HepG2 (cell line): Measurements from ENCODE around the gene ZFP42. TPM values are rescaled to one million over a fixed set of nuclear protein-coding genes. Genes with fewer than 3 reads are reported as not detected.

ENCODE experiments used
- ATAC-seq: fragments of 200-7000 bp; cut with Tn5 transposase; 3 replicates; pipeline ENCODE4 v1.9.1; 2020; ENCODE audit warnings: mild to moderate bottlenecking, moderate library complexity
- BruUV-seq: library from RNA; stranded (reverse); fragments of 400-500 nt; replicated peaks from 2 replicates; lab custom pipeline; 2021; lab: Mats Ljungman, UMichigan
- CTCF ChIA-PET: fragments of 300-600 bp; formaldehyde crosslinking; extraction: SDS; loops from one replicate; lab custom pipeline; 2021; ENCODE audit warnings: low total read pairs, inconsistent platforms, low intra/inter-chr PET ratio; lab: Yijun Ruan, JAX
- POLR2A ChIA-PET: fragments of 350-600 bp; sonication (Branson Sonifier 250); formaldehyde crosslinking; loops from one replicate; lab custom pipeline; 2020; ENCODE audit warnings: antibody characterized with exemption, inconsistent platforms; lab: Yijun Ruan, JAX
- DNase-seq: peaks from one replicate; pipeline ENCODE4 v3.0.0-alpha.2; 2015; ENCODE audit warnings: low spot score
- FAIRE-seq: peaks from 3 replicates; lab custom pipeline; 2011; peaks lifted over from hg19 to GRCh38; lab: Jason Lieb, UNC
- H2AFZ ChIP-seq: one replicate; pipeline ENCODE4 v1.6.1; 2011; ENCODE audit warnings: low read length, inconsistent platforms
- H3K27ac ChIP-seq: fragments of 300-600 bp; 3 replicates; pipeline ENCODE4 v1.8.0; 2011; ENCODE audit warnings: mixed run types, mild to moderate bottlenecking, mixed read lengths, low read length, inconsistent platforms; ENCODE audit not compliant: insufficient read depth; ENCODE audit errors: extremely low read length
- H3K27me3 ChIP-seq, 2 experiments: fragments of 200-600 bp in 1 of 2; 2 replicates in 1 of 2; 3 replicates in 1 of 2; pipeline versions ENCODE4 v1.6.0 to v1.8.0; 2011; ENCODE audit warnings: low read length in 2 of 2, mild to moderate bottlenecking in 2 of 2, moderate library complexity in 2 of 2, inconsistent platforms in 1 of 2; ENCODE audit not compliant: insufficient read depth in 2 of 2, control insufficient read depth in 1 of 2
- H3K36me3 ChIP-seq, 2 experiments: fragments of 200-600 bp in 1 of 2; replicated peaks in 1 of 2; 2 replicates in 1 of 2; 3 replicates in 1 of 2; pipeline versions ENCODE4 v1.5.1 to v1.8.0; 2011; ENCODE audit warnings: low read length in 2 of 2, inconsistent platforms in 1 of 2; ENCODE audit not compliant: insufficient read depth in 2 of 2, control insufficient read depth in 1 of 2
- H3K4me1 ChIP-seq: 2 replicates; pipeline ENCODE4 v1.5.1; 2012; ENCODE audit warnings: low read length, inconsistent platforms; ENCODE audit not compliant: insufficient read depth
- H3K4me2 ChIP-seq: 2 replicates; pipeline ENCODE4 v1.6.0; 2011; ENCODE audit warnings: low read depth, low read length, inconsistent platforms
- H3K4me3 ChIP-seq, 3 experiments: fragments of 200-600 bp in 1 of 3; sonication (generic), shearing (Covaris generic) in 1 of 3; replicated peaks in 1 of 3; 2 replicates each; pipeline ENCODE4 v1.5.1; 2011 to 2016; ENCODE audit warnings: low read length in 3 of 3, inconsistent platforms in 2 of 3, low read depth in 2 of 3, mild to moderate bottlenecking in 2 of 3, control low read depth in 1 of 3, mixed read lengths in 1 of 3; ENCODE audit not compliant: insufficient read depth in 1 of 3
- H3K79me2 ChIP-seq: one replicate; pipeline ENCODE4 v1.6.1; 2011; ENCODE audit warnings: low read length, inconsistent platforms; ENCODE audit not compliant: insufficient read depth
- H3K9ac ChIP-seq: 2 replicates; pipeline ENCODE4 v1.6.0; 2011; ENCODE audit warnings: mild to moderate bottlenecking, low read depth, low read length, inconsistent platforms; ENCODE audit not compliant: insufficient read depth
- H3K9me3 ChIP-seq: 2 replicates; pipeline ENCODE4 v1.5.1; 2012; ENCODE audit warnings: mild to moderate bottlenecking, low read length
- H4K20me1 ChIP-seq: 2 replicates; pipeline ENCODE4 v1.6.0; 2011; ENCODE audit warnings: inconsistent platforms, mild to moderate bottlenecking, low read length, moderate library complexity; ENCODE audit not compliant: insufficient read depth
- GFI1 ChIP-seq: sonication (generic); formaldehyde crosslinking; IDR thresholded peaks from 2 replicates; pipeline ENCODE4 v1.5.0; 2020; ENCODE audit warnings: missing genetic modification reagents, mild to moderate bottlenecking, borderline replicate concordance
- GLI4 ChIP-seq: sonication (generic); formaldehyde crosslinking; IDR thresholded peaks from 2 replicates; pipeline ENCODE4 v1.5.1; 2020; ENCODE audit warnings: missing genetic modification reagents, mild to moderate bottlenecking, moderate library complexity, borderline replicate concordance
- HOXA5 ChIP-seq: sonication (generic); formaldehyde crosslinking; IDR thresholded peaks from 2 replicates; pipeline ENCODE4 v1.4.0; 2020; ENCODE audit warnings: missing genetic modification reagents
- KLF13 ChIP-seq: sonication (generic); formaldehyde crosslinking; IDR thresholded peaks from 2 replicates; pipeline ENCODE4 v1.4.0; 2020; ENCODE audit warnings: mild to moderate bottlenecking, missing genetic modification reagents
- NFIC ChIP-seq: IDR thresholded peaks from 2 replicates; pipeline ENCODE4 v1.6.1; 2012; ENCODE audit warnings: mild to moderate bottlenecking, low read length, inconsistent platforms
- TOE1 ChIP-seq: sonication (generic); formaldehyde crosslinking; IDR thresholded peaks from 2 replicates; pipeline ENCODE4 v1.4.0; 2020; ENCODE audit warnings: mild to moderate bottlenecking, missing genetic modification reagents
- ZBTB14 ChIP-seq: sonication (generic); formaldehyde crosslinking; IDR thresholded peaks from 2 replicates; pipeline ENCODE4 v1.4.0; 2020; ENCODE audit warnings: missing genetic modification reagents
- ZFP41 ChIP-seq: sonication (generic); formaldehyde crosslinking; IDR thresholded peaks from 2 replicates; pipeline ENCODE4 v1.4.0; 2020; ENCODE audit warnings: mild to moderate bottlenecking, missing genetic modification reagents, borderline replicate concordance
- ZMYM4 ChIP-seq: sonication (generic); formaldehyde crosslinking; IDR thresholded peaks from 2 replicates; pipeline ENCODE4 v1.8.1; 2023; ENCODE audit warnings: mild to moderate bottlenecking, missing genetic modification reagents
- ZNF10 ChIP-seq: sonication (generic); formaldehyde crosslinking; IDR thresholded peaks from 2 replicates; pipeline ENCODE4 v1.4.0; 2020; ENCODE audit warnings: mild to moderate bottlenecking, low read depth, missing genetic modification reagents, borderline replicate concordance
- ZNF432 ChIP-seq: sonication (generic); formaldehyde crosslinking; IDR thresholded peaks from 2 replicates; pipeline ENCODE4 v1.5.0; 2020; ENCODE audit warnings: missing genetic modification reagents, mild to moderate bottlenecking, borderline replicate concordance
- ZNF547 ChIP-seq: sonication (generic); formaldehyde crosslinking; IDR thresholded peaks from 2 replicates; pipeline ENCODE4 v1.5.1; 2020; ENCODE audit warnings: mild to moderate bottlenecking, missing genetic modification reagents
- ZNF768 ChIP-seq: sonication (generic); formaldehyde crosslinking; IDR thresholded peaks from 2 replicates; pipeline ENCODE4 v1.4.0; 2020; ENCODE audit warnings: missing genetic modification reagents
- WGBS: methylation state at CpG from one replicate; pipeline ENCODE4 v1.1.6; 2017; ENCODE audit warnings: low lambda C conversion rate; 5-methylcytosine and 5-hydroxymethylcytosine counted together
- in situ Hi-C: cut with HindIII; loops from 2 replicates; pipeline ENCODE4 v1.10.0; 2017; ENCODE audit warnings: low pct_unique_long_range_greater_than_20kb; ENCODE audit not compliant: extremely low pct_ligation_motif_present
- intact Hi-C: fragments of 100-400 bp; cut with micrococcal nuclease; formaldehyde crosslinking; loops from one replicate; pipeline ENCODE4 v1.10.0; 2022; ENCODE audit not compliant: unreplicated experiment
- polyA plus RNA-seq, 8 experiments: library from polyadenylated mRNA; depleted of rRNA in 3 of 8; stranded (reverse) in 7 of 8; unstranded in 1 of 8; fragments of >200 nt; fragmentation: Illumina TruSeq in 4 of 8; extraction: Trizol in 4 of 8; gene quantifications; 2 replicates each; pipeline versions ENCODE4 v1.2.1 to v1.2.3, GENCODE V29; 2011 to 2016; ENCODE audit warnings: low read depth in 4 of 8, missing spikeins in 1 of 8, mixed read lengths in 1 of 8; ENCODE audit not compliant: insufficient read depth in 1 of 8
- total RNA-seq, 5 experiments: library from RNA; depleted of rRNA; stranded (reverse); fragments of >200 nt; fragmentation: Illumina TruSeq; extraction: Trizol; gene quantifications; 2 replicates each; pipeline ENCODE4 v1.2.3, GENCODE V29; 2016; ENCODE audit warnings: low read depth in 1 of 5
- TF ChIP-seq, protein P1 (sequence below): sonication (generic); formaldehyde crosslinking; IDR thresholded peaks from 2 replicates; pipeline ENCODE4 v1.5.0; 2020; ENCODE audit warnings: mild to moderate bottlenecking, missing genetic modification reagents, borderline replicate concordance
- TF ChIP-seq, protein P2 (sequence below): sonication (generic); formaldehyde crosslinking; IDR thresholded peaks from 2 replicates; pipeline ENCODE4 v1.5.0; 2020; ENCODE audit warnings: mild to moderate bottlenecking, missing genetic modification reagents, borderline replicate concordance

ZFP42 gene
- total and polyA plus RNA-seq, 2 of the 13 experiments (the other 11 are each of a cell fraction or from before 2014, with no cell fraction given), result not detected

- no peak for FAIRE-seq
- no peak for ATAC-seq
- no peak overlapping the region for H3K4me2 ChIP-seq
- peaks cover 0 to 17% of the 10 kb centered on the region in 2 experiments; a peak in 2 of 5 replicates for H3K27me3 ChIP-seq
- no peak overlapping the region for H3K4me3 ChIP-seq
- 33% methylated on average over 1 of the region's 2 CpGs for WGBS
- in situ Hi-C loops (no loop called here), intact Hi-C loops (no loop called here)
- POLR2A ChIA-PET, result no interaction called here
- CTCF ChIA-PET, result no interaction called here
- H4K20me1 ChIP-seq, result no peaks in the 10 kb centered on the region
- H3K9ac ChIP-seq, result no peak overlapping the region
- H3K4me1 ChIP-seq, result no peaks in the 10 kb centered on the region
- no peaks in the 10 kb centered on the region for H3K36me3 ChIP-seq
- no peaks in the 10 kb centered on the region for H3K79me2 ChIP-seq
- no TSS peak for BruUV-seq
- no peaks in the 10 kb centered on the region for H3K9me3 ChIP-seq
- no peak overlapping the region for H2AFZ ChIP-seq
- no peak for DNase-seq
- no peak overlapping the region for H3K27ac ChIP-seq
- no peak for TF ChIP-seq GFI1 (CRISPR knock-in tag)
- TF ChIP-seq NFIC, result no peak
- TF ChIP-seq GLI4, result no peak
- TF ChIP-seq ZNF10 (CRISPR knock-in tag), result no peak
- no peak for TF ChIP-seq ZNF768 (CRISPR knock-in tag)
- TF ChIP-seq KLF13 (CRISPR knock-in tag), result no peak
- TF ChIP-seq, protein P1, sequence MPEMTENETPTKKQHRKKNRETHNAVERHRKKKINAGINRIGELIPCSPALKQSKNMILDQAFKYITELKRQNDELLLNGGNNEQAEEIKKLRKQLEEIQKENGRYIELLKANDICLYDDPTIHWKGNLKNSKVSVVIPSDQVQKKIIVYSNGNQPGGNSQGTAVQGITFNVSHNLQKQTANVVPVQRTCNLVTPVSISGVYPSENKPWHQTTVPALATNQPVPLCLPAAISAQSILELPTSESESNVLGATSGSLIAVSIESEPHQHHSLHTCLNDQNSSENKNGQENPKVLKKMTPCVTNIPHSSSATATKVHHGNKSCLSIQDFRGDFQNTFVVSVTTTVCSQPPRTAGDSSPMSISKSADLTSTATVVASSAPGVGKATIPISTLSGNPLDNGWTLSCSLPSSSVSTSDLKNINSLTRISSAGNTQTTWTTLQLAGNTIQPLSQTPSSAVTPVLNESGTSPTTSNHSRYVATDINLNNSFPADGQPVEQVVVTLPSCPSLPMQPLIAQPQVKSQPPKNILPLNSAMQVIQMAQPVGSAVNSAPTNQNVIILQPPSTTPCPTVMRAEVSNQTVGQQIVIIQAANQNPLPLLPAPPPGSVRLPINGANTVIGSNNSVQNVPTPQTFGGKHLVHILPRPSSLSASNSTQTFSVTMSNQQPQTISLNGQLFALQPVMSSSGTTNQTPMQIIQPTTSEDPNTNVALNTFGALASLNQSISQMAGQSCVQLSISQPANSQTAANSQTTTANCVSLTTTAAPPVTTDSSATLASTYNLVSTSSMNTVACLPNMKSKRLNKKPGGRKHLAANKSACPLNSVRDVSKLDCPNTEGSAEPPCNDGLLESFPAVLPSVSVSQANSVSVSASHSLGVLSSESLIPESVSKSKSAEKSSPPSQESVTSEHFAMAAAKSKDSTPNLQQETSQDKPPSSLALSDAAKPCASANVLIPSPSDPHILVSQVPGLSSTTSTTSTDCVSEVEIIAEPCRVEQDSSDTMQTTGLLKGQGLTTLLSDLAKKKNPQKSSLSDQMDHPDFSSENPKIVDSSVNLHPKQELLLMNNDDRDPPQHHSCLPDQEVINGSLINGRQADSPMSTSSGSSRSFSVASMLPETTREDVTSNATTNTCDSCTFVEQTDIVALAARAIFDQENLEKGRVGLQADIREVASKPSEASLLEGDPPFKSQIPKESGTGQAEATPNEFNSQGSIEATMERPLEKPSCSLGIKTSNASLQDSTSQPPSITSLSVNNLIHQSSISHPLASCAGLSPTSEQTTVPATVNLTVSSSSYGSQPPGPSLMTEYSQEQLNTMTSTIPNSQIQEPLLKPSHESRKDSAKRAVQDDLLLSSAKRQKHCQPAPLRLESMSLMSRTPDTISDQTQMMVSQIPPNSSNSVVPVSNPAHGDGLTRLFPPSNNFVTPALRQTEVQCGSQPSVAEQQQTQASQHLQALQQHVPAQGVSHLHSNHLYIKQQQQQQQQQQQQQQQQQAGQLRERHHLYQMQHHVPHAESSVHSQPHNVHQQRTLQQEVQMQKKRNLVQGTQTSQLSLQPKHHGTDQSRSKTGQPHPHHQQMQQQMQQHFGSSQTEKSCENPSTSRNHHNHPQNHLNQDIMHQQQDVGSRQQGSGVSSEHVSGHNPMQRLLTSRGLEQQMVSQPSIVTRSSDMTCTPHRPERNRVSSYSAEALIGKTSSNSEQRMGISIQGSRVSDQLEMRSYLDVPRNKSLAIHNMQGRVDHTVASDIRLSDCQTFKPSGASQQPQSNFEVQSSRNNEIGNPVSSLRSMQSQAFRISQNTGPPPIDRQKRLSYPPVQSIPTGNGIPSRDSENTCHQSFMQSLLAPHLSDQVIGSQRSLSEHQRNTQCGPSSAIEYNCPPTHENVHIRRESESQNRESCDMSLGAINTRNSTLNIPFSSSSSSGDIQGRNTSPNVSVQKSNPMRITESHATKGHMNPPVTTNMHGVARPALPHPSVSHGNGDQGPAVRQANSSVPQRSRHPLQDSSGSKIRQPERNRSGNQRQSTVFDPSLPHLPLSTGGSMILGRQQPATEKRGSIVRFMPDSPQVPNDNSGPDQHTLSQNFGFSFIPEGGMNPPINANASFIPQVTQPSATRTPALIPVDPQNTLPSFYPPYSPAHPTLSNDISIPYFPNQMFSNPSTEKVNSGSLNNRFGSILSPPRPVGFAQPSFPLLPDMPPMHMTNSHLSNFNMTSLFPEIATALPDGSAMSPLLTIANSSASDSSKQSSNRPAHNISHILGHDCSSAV (CRISPR knock-in tag), result no peak
- no peak for TF ChIP-seq ZFP41 (CRISPR knock-in tag)
- TF ChIP-seq ZBTB14 (CRISPR knock-in tag), result no peak
- no peak for TF ChIP-seq ZNF432 (CRISPR knock-in tag)
- no peak for TF ChIP-seq HOXA5 (CRISPR knock-in tag)
- TF ChIP-seq ZMYM4 (CRISPR knock-in tag), result no peak
- no peak for TF ChIP-seq TOE1 (CRISPR knock-in tag)
- no peak for TF ChIP-seq ZNF547
- TF ChIP-seq, protein P2, sequence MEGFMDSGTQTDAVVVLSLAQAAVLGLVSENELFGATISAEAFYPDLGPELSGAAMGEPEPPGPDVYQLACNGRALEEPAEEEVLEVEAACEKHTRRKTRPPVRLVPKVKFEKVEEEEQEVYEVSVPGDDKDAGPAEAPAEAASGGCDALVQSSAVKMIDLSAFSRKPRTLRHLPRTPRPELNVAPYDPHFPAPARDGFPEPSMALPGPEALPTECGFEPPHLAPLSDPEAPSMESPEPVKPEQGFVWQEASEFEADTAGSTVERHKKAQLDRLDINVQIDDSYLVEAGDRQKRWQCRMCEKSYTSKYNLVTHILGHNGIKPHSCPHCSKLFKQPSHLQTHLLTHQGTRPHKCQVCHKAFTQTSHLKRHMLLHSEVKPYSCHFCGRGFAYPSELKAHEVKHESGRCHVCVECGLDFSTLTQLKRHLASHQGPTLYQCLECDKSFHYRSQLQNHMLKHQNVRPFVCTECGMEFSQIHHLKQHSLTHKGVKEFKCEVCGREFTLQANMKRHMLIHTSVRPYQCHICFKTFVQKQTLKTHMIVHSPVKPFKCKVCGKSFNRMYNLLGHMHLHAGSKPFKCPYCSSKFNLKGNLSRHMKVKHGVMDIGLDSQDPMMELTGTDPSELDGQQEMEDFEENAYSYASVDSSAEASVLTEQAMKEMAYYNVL (CRISPR knock-in tag), result no peak
These were observed 11.8 kb upstream of the ZFP42 start for GRCh38 chr4:187983746-187984145.
